ENCODE results near the gene KCNG4. TPM values are rescaled to one million over a fixed set of nuclear protein-coding genes. Genes with fewer than 3 reads are reported as not detected.

Gene KCNG4
- total RNA-seq, 1 experiment from 2014 or later = not detected

DNA sequence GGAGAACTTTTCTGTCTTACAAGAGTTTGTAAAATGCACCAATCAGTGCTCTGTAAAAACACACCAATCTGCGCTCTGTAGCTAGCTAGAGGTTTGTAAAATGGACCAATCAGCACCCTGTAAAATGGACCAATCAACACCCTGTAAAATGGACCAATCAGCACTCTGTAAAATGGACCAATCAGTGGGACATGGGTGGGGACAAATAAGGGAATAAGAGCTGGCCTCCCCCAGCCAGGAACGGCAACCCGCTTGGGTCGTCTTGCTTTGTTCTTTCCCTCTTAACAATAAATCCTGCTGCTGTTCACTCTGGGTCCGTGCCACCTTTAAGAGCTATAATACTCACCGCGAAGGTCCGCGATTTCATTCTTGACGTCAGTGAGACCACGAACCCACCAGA is 18.5 kb upstream of the KCNG4 start:
- TF ChIP-seq, protein P1, sequence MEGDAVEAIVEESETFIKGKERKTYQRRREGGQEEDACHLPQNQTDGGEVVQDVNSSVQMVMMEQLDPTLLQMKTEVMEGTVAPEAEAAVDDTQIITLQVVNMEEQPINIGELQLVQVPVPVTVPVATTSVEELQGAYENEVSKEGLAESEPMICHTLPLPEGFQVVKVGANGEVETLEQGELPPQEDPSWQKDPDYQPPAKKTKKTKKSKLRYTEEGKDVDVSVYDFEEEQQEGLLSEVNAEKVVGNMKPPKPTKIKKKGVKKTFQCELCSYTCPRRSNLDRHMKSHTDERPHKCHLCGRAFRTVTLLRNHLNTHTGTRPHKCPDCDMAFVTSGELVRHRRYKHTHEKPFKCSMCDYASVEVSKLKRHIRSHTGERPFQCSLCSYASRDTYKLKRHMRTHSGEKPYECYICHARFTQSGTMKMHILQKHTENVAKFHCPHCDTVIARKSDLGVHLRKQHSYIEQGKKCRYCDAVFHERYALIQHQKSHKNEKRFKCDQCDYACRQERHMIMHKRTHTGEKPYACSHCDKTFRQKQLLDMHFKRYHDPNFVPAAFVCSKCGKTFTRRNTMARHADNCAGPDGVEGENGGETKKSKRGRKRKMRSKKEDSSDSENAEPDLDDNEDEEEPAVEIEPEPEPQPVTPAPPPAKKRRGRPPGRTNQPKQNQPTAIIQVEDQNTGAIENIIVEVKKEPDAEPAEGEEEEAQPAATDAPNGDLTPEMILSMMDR (conservative IDR thresholded peaks at IDR 0.05) = no peak
- WGBS (ENCODE audit: extremely low coverage, insufficient read length, low lambda C conversion rate) = no CpG with 5 or more reads among the region's 11 CpGs

More for the DNA sequence above, 18.5 kb upstream of the KCNG4 start:
- Histone ChIP-seq H3K56ac (ENCODE audit: insufficient read length, low read depth, low read length) (no peak overlapping the region), H3K4ac (ENCODE audit: low read depth, low read length) (no peak overlapping the region), H4K8ac (replicated peaks; ENCODE audit: insufficient read length, low read depth, low read length) (no peak overlapping the region), H2BK15ac (ENCODE audit: low read depth, low read length) (no peak overlapping the region), H2BK120ac (ENCODE audit: low read depth, low read length, poor library complexity, severe bottlenecking) (no peak overlapping the region), H2BK12ac (ENCODE audit: insufficient read length, low read depth, low read length) (no peak overlapping the region), H3K27ac (ENCODE audit: insufficient read length, low read depth, low read length) (no peak overlapping the region), H3K23me2 (ENCODE audit: insufficient read length, low read depth, low read length, poor library complexity, severe bottlenecking) (no peaks in the 10 kb centered on the region), H3K79me2 (ENCODE audit: insufficient read depth, low read length) (no peaks in the 10 kb centered on the region), H2AFZ (ENCODE audit: low read length) (no peak overlapping the region), H3K27me3 (ENCODE audit: insufficient read depth, low read length) (no peaks in the 10 kb centered on the region), H3T11ph (ENCODE audit: low read length) (no peak overlapping the region), H4K5ac (ENCODE audit: insufficient read length, low read depth, low read length) (no peak overlapping the region), H4K20me1 (ENCODE audit: control insufficient read depth, insufficient read depth, insufficient read length) (no peaks in the 10 kb centered on the region), H4K91ac (ENCODE audit: insufficient read length, low read depth, low read length) (no peak overlapping the region), H3K9me3 (ENCODE audit: control insufficient read depth, low read depth, low read length) (no peaks in the 10 kb centered on the region), H2AK5ac (ENCODE audit: insufficient read length, low read length) (no peak overlapping the region), H3K4me2 (ENCODE audit: insufficient read depth, insufficient read length, low read length) (no peak overlapping the region), H3K79me1 (ENCODE audit: insufficient read depth, low read depth, low read length, poor library complexity, severe bottlenecking) (no peaks in the 10 kb centered on the region), H3K18ac (ENCODE audit: insufficient read length, low read depth, low read length) (no peak overlapping the region), H3K4me1 (ENCODE audit: insufficient read depth, low read length) (no peaks in the 10 kb centered on the region), H3K23ac (ENCODE audit: insufficient read length, low read depth, low read length) (no peak overlapping the region), H2BK5ac (ENCODE audit: insufficient read length, low read length) (no peak overlapping the region), H3K9ac (ENCODE audit: extremely low read depth, insufficient read length, low read length) (no peak overlapping the region), H3K14ac (ENCODE audit: insufficient read depth, low read length) (no peak overlapping the region), H2BK20ac (ENCODE audit: low read depth, low read length, poor library complexity, severe bottlenecking) (no peak overlapping the region)
- Mint-ChIP-seq H3K9me3 (peaks cover 0 to 8% of the 10 kb centered on the region in 2 experiments; a peak in 2 of 5 replicates), H3K4me1 (no peaks in the 10 kb centered on the region), H3K27ac (no peak overlapping the region), H3K36me3 (ENCODE audit: insufficient read depth in 1 of 3, low read depth in 3 of 3) (peaks cover 0 to 4% (median 0%) of the 10 kb centered on the region in 3 experiments; a peak in 1 of 7 replicates), H3K4me3 (no peak overlapping the region), H3K27me3 (ENCODE audit: low read depth) (peaks cover 31% of the 10 kb centered on the region)
- DNase-seq = no peak
